GM18861 (cell line): ENCODE measurements around the gene MGP.

Experiments
- ATAC-seq: cut with Tn5 transposase; IDR thresholded peaks from one replicate; pipeline ENCODE4 v1.9.1; 2021; ENCODE audit not compliant: unreplicated experiment

MGP gene

DNA sequence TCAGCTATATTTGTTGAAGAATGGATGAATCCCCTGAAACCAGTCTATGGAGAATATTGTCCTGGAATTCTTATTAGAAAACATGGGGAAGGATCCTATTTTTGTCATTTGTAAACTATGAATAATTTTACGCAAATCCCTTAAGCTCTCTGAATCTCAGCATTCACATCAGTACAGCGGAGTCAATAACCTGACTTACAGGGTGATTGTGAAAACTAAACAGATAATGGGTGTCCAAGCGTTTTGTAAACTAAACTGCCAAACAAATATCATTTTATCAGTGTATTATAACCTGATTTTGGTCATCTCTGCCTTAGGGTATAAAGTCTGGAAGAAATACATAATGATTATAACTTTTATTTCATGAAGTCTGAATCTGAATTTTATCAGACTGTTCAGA, 52.3 kb downstream of the MGP start:
- no peak for ATAC-seq
